Thyroid gland (tissue), 4 donors: Measurements from ENCODE around the gene GUCY1A2.

ENCODE experiments used
- POLR2A ChIP-seq, 2 donors: fragments of 450-650 bp; IDR thresholded peaks; one replicate each; pipeline ENCODE4 v1.6.1; 2017; ENCODE audit warnings: antibody characterized with exemption in 2 of 2, mild to moderate bottlenecking in 2 of 2, moderate library complexity in 1 of 2
- TF ChIP-seq, protein P1 (sequence below), 6 experiments: fragments of 200-600 bp in 3 of 6; fragments of 450-650 bp in 3 of 6; sonication (generic) in 3 of 6; IDR thresholded peaks; one replicate each; pipeline ENCODE4 v1.5.1; 2016 to 2019; ENCODE audit warnings: antibody characterized with exemption in 6 of 6, mild to moderate bottlenecking in 2 of 6, inconsistent platforms in 1 of 6, moderate library complexity in 1 of 6

DNA sequence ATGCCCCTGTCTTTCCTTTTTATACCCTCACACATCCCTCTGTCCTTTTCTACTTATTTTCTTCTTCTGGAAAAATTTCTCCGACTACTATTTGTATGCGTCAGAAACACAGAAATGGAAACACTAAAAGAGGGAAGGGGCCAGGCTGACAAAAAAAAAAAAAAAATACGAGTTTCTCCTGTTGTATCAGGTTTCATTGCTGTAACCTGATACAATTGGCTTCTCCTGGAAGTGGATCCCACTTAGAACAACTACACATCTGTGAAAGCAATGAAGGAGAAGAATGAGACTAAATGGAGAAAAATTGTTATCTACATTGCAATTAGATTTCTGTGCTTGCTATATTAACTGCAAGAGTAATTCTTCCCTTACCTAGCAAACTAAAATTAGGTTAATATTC is 393.9 kb downstream of the GUCY1A2 start:
- TF ChIP-seq, protein P1, sequence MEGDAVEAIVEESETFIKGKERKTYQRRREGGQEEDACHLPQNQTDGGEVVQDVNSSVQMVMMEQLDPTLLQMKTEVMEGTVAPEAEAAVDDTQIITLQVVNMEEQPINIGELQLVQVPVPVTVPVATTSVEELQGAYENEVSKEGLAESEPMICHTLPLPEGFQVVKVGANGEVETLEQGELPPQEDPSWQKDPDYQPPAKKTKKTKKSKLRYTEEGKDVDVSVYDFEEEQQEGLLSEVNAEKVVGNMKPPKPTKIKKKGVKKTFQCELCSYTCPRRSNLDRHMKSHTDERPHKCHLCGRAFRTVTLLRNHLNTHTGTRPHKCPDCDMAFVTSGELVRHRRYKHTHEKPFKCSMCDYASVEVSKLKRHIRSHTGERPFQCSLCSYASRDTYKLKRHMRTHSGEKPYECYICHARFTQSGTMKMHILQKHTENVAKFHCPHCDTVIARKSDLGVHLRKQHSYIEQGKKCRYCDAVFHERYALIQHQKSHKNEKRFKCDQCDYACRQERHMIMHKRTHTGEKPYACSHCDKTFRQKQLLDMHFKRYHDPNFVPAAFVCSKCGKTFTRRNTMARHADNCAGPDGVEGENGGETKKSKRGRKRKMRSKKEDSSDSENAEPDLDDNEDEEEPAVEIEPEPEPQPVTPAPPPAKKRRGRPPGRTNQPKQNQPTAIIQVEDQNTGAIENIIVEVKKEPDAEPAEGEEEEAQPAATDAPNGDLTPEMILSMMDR (IDR thresholded peaks at IDR 0.05), result no peak
- TF ChIP-seq POLR2A (IDR thresholded peaks at IDR 0.05), result no peak
